ENCODE results near the gene C11orf98.
"Not testable (repeated sequence)": the region's sequence is repeated elsewhere in the genome, so short reads cannot be mapped to it uniquely, and the experiment has no call there.

The C11orf98 gene

DNA sequence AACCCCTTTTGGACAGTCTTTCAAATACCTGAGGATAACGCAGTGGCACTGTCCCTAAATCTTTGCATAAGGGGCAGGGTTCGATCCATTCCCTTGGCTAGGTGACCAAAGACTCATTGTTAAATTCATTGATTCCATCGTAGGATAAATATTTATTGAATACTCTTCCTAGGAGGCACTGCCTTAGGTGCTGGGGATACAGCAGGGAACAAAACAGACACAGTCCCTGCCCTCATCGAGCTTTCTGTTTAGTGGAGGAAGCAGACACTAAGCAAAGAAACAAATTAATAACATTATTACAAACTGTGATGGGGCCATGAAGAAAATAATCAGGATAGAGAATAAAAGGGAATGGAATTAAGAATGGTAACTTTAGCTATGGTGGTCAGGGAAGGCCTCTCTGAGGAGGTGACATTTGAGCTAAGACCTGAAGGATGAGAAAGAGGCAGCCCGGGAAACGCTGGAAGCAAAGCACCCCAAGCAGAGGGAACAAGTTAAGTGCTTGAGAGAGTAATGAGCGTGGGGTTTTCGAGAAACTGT is 43.9 kb downstream of the C11orf98 start:
- no peak for TF ChIP-seq CTCF (IDR thresholded peaks at IDR 0.05; ENCODE audit: low read depth, low read length)
- DNase-seq: no peak
- no peaks in the 10 kb centered on the region for H3K36me3 ChIP-seq
- no peaks in the 10 kb centered on the region for H3K27me3 ChIP-seq
- no peaks in the 10 kb centered on the region for H3K4me1 ChIP-seq
- peak overlapping the region; percentile 76 for H3K4me3 ChIP-seq (ENCODE audit: low read depth, low read length)
- H3K9me3 ChIP-seq: no peaks in the 10 kb centered on the region

GRCh38 chr11:62616957-62617356 is 48.1 kb downstream of the C11orf98 start:
- H3K4me1 ChIP-seq; H3K9me3 ChIP-seq; H3K27me3 ChIP-seq; H3K4me3 ChIP-seq (ENCODE audit: low read depth, low read length); DNase-seq; H3K36me3 ChIP-seq: not testable (repeated sequence)

GRCh38 chr11:62615521-62615920 is 49.5 kb downstream of the C11orf98 start:
- no peaks in the 10 kb centered on the region for H3K9me3 ChIP-seq
- H3K4me1 ChIP-seq: no peaks in the 10 kb centered on the region
- no peaks in the 10 kb centered on the region for H3K36me3 ChIP-seq
- H3K4me3 ChIP-seq (ENCODE audit: low read depth, low read length): no peak overlapping the region
- TF ChIP-seq CTCF (IDR thresholded peaks at IDR 0.05; ENCODE audit: low read depth, low read length): no peak
- DNase-seq: no peak
- H3K27me3 ChIP-seq: no peaks in the 10 kb centered on the region

DNA sequence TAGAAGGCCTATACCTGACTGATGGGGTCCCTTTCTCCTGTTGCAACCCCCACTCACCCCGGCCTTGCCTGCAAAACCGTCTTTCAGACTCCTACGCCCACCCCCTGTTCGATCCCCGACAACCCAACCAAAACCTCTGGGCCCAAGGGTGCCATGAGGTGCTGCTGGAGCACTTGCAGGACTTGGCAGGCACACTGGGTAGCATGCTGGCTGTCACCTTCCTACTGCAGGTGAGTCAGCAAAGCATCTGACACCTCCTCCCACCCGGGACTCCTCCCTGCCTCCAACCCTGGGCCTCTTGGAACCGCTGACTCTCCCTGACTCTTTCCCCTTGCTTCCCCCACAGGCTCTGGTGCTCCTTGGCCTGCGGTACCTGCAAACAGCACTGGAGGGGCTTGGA is 50.7 kb downstream of the C11orf98 start:
- DNase-seq: no peak
- Histone ChIP-seq H3K9me3 (no peaks in the 10 kb centered on the region), H3K27me3 (no peaks in the 10 kb centered on the region), H3K36me3 (no peaks in the 10 kb centered on the region), H3K4me1 (no peaks in the 10 kb centered on the region), H3K4me3 (ENCODE audit: low read depth, low read length) (no peak overlapping the region)
- no peak for TF ChIP-seq CTCF (IDR thresholded peaks at IDR 0.05; ENCODE audit: low read depth, low read length)

DNA sequence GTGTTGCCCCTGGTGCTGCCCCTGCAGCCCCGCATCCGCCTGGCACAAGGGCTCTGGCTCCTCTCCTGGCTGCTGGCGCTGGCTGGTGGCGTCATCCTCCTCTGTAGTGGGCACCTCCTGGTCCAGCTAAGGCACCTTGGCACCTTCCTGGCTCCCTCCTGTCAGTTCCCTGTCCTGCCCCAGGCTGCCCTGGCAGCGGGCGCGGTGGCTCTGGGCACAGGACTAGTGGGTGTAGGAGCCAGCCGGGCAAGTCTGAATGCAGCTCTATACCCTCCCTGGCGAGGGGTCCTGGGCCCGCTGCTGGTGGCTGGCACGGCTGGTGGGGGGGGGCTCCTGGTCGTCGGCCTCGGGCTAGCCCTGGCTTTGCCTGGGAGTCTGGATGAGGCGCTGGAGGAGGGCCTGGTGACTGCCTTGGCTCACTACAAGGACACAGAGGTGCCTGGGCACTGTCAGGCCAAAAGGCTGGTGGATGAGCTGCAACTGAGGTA is 51.7 kb downstream of the C11orf98 start:
- peak; percentile 37 for DNase-seq
- peak overlapping the region; percentile 23 for H3K4me3 ChIP-seq (ENCODE audit: low read depth, low read length)
- no peaks in the 10 kb centered on the region for H3K36me3 ChIP-seq

More for the DNA sequence above, 51.7 kb downstream of the C11orf98 start:
- no peaks in the 10 kb centered on the region for H3K9me3 ChIP-seq
- no peak for TF ChIP-seq CTCF (IDR thresholded peaks at IDR 0.05; ENCODE audit: low read depth, low read length)
- H3K4me1 ChIP-seq: no peaks in the 10 kb centered on the region
- no peaks in the 10 kb centered on the region for H3K27me3 ChIP-seq

Data from BE2C (cell line).